GM23338 (cell line): ENCODE results near the gene LHX5. TPM values are rescaled to one million over a fixed set of nuclear protein-coding genes. Genes with fewer than 3 reads are reported as not detected.

Experiments
- ATAC-seq: fragments of 200-7000 bp; cut with Tn5 transposase; 3 replicates; pipeline ENCODE4 v1.9.1; 2020
- DNase-seq: peaks from one replicate; pipeline ENCODE4 v3.0.0-alpha.2; 2015; ENCODE audit warnings: low spot score
- H2AFZ ChIP-seq: fragments of 200-600 bp; sonication (generic); 2 replicates; pipeline ENCODE4 v1.8.0; 2016; ENCODE audit warnings: antibody characterized with exemption, mild to moderate bottlenecking, moderate library complexity
- H3F3A ChIP-seq: fragments of 200-600 bp; sonication (generic); replicated peaks from 2 replicates; pipeline ENCODE4 v1.8.0; 2017; ENCODE audit warnings: antibody characterized with exemption, mixed run types, low read depth
- H3K27ac ChIP-seq: fragments of 200-600 bp; sonication (generic); 2 replicates; pipeline ENCODE4 v1.6.1; 2016; ENCODE audit warnings: low read depth
- H3K27me3 ChIP-seq: fragments of 200-600 bp; sonication (generic); 2 replicates; pipeline ENCODE4 v1.8.0; 2016; ENCODE audit warnings: mild to moderate bottlenecking, mixed run types, moderate library complexity; ENCODE audit not compliant: insufficient read depth
- H3K36me3 ChIP-seq: fragments of 200-600 bp; sonication (generic); 2 replicates; pipeline ENCODE4 v1.8.0; 2016; ENCODE audit warnings: mild to moderate bottlenecking; ENCODE audit not compliant: insufficient read depth
- H3K4me1 ChIP-seq: fragments of 200-600 bp; sonication (generic); 2 replicates; pipeline ENCODE4 v1.8.0; 2016; ENCODE audit warnings: mild to moderate bottlenecking, moderate library complexity; ENCODE audit not compliant: insufficient read depth
- H3K4me2 ChIP-seq: fragments of 200-600 bp; sonication (generic); 2 replicates; pipeline ENCODE4 v1.7.1; 2017; ENCODE audit warnings: mixed run types
- H3K4me3 ChIP-seq: fragments of 200-600 bp; sonication (generic); 2 replicates; pipeline ENCODE4 v1.6.1; 2016; ENCODE audit warnings: mixed run types
- H3K79me2 ChIP-seq: fragments of 200-600 bp; sonication (generic); replicated peaks from 2 replicates; pipeline ENCODE4 v1.8.0; 2017; ENCODE audit warnings: mild to moderate bottlenecking; ENCODE audit not compliant: insufficient read depth
- H3K9me2 ChIP-seq: fragments of 200-600 bp; sonication (generic); 2 replicates; pipeline ENCODE4 v1.8.0; 2017; ENCODE audit not compliant: insufficient read depth
- H4K20me1 ChIP-seq: fragments of 200-600 bp; sonication (generic); replicated peaks from 2 replicates; pipeline ENCODE4 v1.8.0; 2017; ENCODE audit warnings: mild to moderate bottlenecking; ENCODE audit not compliant: insufficient read depth
- H3K27ac Mint-ChIP-seq: 2 replicates; pipeline ENCODE4 v1.8.0; 2020; ENCODE audit warnings: inconsistent platforms, mild to moderate bottlenecking, moderate library complexity, mixed read lengths
- H3K27me3 Mint-ChIP-seq: 3 replicates; pipeline ENCODE4 v1.8.0; 2022; ENCODE audit warnings: low read depth, mild to moderate bottlenecking, moderate library complexity, mixed read lengths, inconsistent platforms; ENCODE audit not compliant: insufficient read depth, poor library complexity
- H3K36me3 Mint-ChIP-seq: 3 replicates; pipeline ENCODE4 v1.8.0; 2021; ENCODE audit warnings: low read depth, mild to moderate bottlenecking, inconsistent platforms, moderate library complexity, mixed read lengths
- H3K4me1 Mint-ChIP-seq: 3 replicates; pipeline ENCODE4 v1.8.0; 2020; ENCODE audit warnings: mild to moderate bottlenecking, inconsistent platforms, mixed read lengths
- H3K4me3 Mint-ChIP-seq: 3 replicates; pipeline ENCODE4 v1.8.0; 2021; ENCODE audit warnings: moderate library complexity, mild to moderate bottlenecking, inconsistent platforms, mixed read lengths
- H3K9me3 Mint-ChIP-seq: 3 replicates; pipeline ENCODE4 v1.8.0; 2020; ENCODE audit warnings: moderate library complexity, mild to moderate bottlenecking, inconsistent platforms, mixed read lengths
- CREB1 ChIP-seq: fragments of 250-450 bp; sonication (Bioruptor Pico); IDR thresholded peaks from 2 replicates; pipeline ENCODE4 v1.5.0; 2020; ENCODE audit warnings: low read depth, mild to moderate bottlenecking, moderate library complexity
- EZH2 ChIP-seq: fragments of 200-600 bp; sonication (generic); IDR thresholded peaks from one replicate; pipeline ENCODE4 v1.8.0; 2017; ENCODE audit warnings: antibody characterized with exemption, mild to moderate bottlenecking, low read depth; ENCODE audit not compliant: unreplicated experiment
- EZH2phosphoT487 ChIP-seq: fragments of 200-600 bp; sonication (generic); IDR thresholded peaks from one replicate; pipeline ENCODE4 v1.8.1; 2018; ENCODE audit warnings: antibody characterized with exemption; ENCODE audit not compliant: unreplicated experiment
- JUNB ChIP-seq: IDR thresholded peaks from one replicate; pipeline ENCODE4 v1.6.1; 2016; ENCODE audit warnings: antibody characterized with exemption; ENCODE audit not compliant: unreplicated experiment
- NANOG ChIP-seq: IDR thresholded peaks from 2 replicates; pipeline ENCODE4 v1.6.1; 2016; ENCODE audit warnings: antibody characterized with exemption, borderline replicate concordance
- STAT1 ChIP-seq: IDR thresholded peaks from one replicate; pipeline ENCODE4 v1.6.1; 2016; ENCODE audit warnings: antibody characterized with exemption; ENCODE audit not compliant: unreplicated experiment
- polyA plus RNA-seq: library from polyadenylated mRNA; unstranded; fragments of >200 nt; fragmentation: Nextera tagmentation; extraction: Ambion mirVana; gene quantifications from 2 replicates; pipeline ENCODE4 v1.2.1, GENCODE V29; 2016
- total RNA-seq: library from RNA; depleted of rRNA; stranded (reverse); fragments of >200 nt; shearing (Covaris generic); gene quantifications from 2 replicates; pipeline ENCODE4 v1.2.3, GENCODE V29; 2014
- TF ChIP-seq, protein P1 (sequence below), 2 experiments: fragments of 200-600 bp in 1 of 2; sonication (generic) in 1 of 2; conservative IDR thresholded peaks; 2 replicates each; pipeline versions ENCODE4 v1.5.1 to v1.6.1; 2016 to 2017; ENCODE audit warnings: antibody characterized with exemption in 2 of 2, low read depth in 2 of 2, mild to moderate bottlenecking in 2 of 2, moderate library complexity in 1 of 2
- TF ChIP-seq, protein P2 (sequence below): IDR thresholded peaks from 2 replicates; pipeline ENCODE4 v1.6.1; 2016; ENCODE audit warnings: antibody characterized with exemption

The LHX5 gene
- total and polyA plus RNA-seq, 2 experiments from 2014 or later = 0.18 TPM; not detected in 1

DNA sequence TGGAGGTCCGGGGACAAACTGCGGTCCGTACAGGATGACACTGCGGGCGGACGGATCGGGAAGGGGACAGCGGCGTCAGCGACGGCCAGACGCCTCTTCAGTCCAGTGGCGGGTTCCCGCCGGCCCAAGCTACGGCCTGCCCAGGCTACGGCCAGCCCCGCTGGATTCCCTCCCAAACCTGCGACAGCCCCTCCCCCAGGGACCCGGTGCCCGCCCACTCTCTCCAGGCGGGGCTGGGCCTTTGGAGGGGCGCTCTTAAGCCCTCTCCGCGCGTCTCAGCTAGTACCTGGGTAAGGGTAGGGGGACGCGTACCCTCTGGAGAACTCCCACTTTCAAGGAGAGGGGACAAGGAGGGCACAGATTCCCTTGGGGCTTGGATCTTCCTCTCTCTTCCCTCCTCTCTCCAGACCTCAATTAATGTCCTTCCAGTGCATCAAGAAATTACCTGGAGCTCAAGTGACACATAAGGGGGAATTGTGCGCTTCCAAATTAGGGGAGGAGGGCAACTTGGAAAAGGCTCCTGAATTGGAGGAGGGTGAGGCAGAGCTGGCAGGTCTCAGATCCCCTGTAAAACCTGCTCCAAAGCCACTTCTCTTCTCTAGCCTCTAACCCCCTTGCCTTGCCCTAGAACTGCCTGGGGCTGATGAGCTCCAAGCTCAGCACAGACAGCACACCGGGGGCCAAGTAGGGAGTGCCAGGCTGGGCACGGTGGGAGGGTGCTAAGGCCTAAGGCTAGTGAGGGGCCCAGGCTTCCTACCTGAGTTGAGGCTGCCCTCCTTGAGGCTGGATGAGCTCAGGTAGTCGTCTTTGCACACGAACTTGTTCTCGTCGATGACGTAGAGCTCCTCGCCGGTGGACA, 3.1 kb downstream of the LHX5 start:
- H3K27ac ChIP-seq = no peak overlapping the region
- peak; percentile 69 for DNase-seq

DNA sequence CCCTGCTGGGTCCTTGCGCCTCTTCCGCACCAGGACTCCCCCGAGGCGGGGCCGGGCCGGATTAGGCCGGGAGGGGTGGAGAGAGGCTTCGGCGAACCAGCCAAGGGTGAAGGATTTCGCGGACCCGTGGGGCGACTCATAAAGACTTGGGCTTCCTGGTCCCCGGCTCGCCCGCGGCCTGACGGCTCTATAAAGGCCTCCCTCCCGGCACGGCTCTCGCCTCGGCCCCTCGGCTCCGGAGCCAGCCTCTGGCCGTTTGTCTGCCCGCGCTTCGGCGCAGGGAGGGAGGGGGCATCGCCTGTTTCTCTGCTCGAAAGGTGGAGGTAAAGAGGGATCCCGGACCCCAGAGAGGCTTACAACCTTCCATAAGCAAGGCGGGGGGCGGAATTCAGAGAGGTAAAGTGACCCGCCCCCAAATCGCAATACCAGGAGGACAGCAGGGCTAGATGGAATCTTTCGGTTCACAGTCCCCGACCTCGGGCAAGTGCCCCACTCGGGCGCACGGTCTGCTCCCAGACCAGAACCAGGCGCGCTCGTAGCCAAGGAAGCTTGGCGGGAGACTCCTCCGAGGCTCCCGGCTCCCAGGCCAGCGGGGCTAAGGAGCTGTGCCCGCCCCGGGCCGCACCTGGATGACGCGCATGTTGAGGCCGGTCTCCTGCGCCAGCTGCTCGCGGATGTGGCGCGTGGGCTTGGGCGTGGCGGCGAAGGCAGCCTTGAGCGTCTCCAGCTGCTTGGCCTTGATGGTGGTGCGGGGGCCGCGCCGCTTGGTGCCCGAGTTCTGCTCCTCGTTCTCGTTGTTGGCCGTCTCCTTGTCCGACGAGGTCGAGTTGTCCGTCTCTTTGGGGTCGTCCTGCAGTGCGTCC, 3.9 kb downstream of the LHX5 start:
- Histone ChIP-seq H4K20me1 (peaks cover 6% of the 10 kb centered on the region; the same call in 1 of the 2 replicates), H3K27me3 (peaks cover 100% of the 10 kb centered on the region), H3F3A (peaks cover 26% of the 10 kb centered on the region), H3K27ac (no peak overlapping the region), H2AFZ (peak overlapping the region; percentile 81), H3K4me2 (peak overlapping the region; percentile 85), H3K79me2 (no peaks in the 10 kb centered on the region), H3K36me3 (no peaks in the 10 kb centered on the region), H3K4me1 (peaks cover 58% of the 10 kb centered on the region), H3K9me2 (no peaks in the 10 kb centered on the region), H3K4me3 (peak overlapping the region; percentile 58)
- Mint-ChIP-seq H3K27me3 (peaks cover 98% of the 10 kb centered on the region), H3K4me1 (peaks cover 50% of the 10 kb centered on the region), H3K9me3 (0 out of 3 replicates have a peak, but pooled peaks cover 3% of the 10 kb centered on the region), H3K27ac (no peak overlapping the region), H3K36me3 (no peaks in the 10 kb centered on the region; the same call in 2 of the 3 replicates), H3K4me3 (peak overlapping the region; percentile 70)
- ATAC-seq (peak; percentile 0; the same call in 2 of the 3 replicates), DNase-seq (peak; percentile 54)
- TF ChIP-seq EZH2phosphoT487 (peak; percentile 37), CREB1 (CRISPR knock-in tag) (0 out of 2 replicates have a peak, but pooled peaks have one; percentile 40), EZH2 (peak; percentile 88), NANOG (no peak)

More for the DNA sequence above, 3.1 kb downstream of the LHX5 start:
- Mint-ChIP-seq H3K27me3 (peaks cover 98% of the 10 kb centered on the region), H3K36me3 (no peaks in the 10 kb centered on the region; the same call in 2 of the 3 replicates), H3K4me1 (peaks cover 55% of the 10 kb centered on the region), H3K9me3 (0 out of 3 replicates have a peak, but pooled peaks cover 3% of the 10 kb centered on the region), H3K27ac (no peak overlapping the region), H3K4me3 (peak overlapping the region; percentile 59)
- peak overlapping the region; percentile 58 for H3K4me3 ChIP-seq
- H3K27me3 ChIP-seq = peaks cover 100% of the 10 kb centered on the region
- H3K9me2 ChIP-seq = no peaks in the 10 kb centered on the region
- peaks cover 6% of the 10 kb centered on the region; the same call in 1 of the 2 replicates for H4K20me1 ChIP-seq
- H2AFZ ChIP-seq = peak overlapping the region; percentile 81
- peak overlapping the region; percentile 85 for H3K4me2 ChIP-seq
- TF ChIP-seq, protein P1, sequence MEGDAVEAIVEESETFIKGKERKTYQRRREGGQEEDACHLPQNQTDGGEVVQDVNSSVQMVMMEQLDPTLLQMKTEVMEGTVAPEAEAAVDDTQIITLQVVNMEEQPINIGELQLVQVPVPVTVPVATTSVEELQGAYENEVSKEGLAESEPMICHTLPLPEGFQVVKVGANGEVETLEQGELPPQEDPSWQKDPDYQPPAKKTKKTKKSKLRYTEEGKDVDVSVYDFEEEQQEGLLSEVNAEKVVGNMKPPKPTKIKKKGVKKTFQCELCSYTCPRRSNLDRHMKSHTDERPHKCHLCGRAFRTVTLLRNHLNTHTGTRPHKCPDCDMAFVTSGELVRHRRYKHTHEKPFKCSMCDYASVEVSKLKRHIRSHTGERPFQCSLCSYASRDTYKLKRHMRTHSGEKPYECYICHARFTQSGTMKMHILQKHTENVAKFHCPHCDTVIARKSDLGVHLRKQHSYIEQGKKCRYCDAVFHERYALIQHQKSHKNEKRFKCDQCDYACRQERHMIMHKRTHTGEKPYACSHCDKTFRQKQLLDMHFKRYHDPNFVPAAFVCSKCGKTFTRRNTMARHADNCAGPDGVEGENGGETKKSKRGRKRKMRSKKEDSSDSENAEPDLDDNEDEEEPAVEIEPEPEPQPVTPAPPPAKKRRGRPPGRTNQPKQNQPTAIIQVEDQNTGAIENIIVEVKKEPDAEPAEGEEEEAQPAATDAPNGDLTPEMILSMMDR (conservative IDR thresholded peaks at IDR 0.05; ENCODE audit: low read depth in 2 of 2) = no peak
- no peak for TF ChIP-seq JUNB
- TF ChIP-seq CREB1 (CRISPR knock-in tag) = peak; percentile 43; the same call in 1 of the 2 replicates
- peak; percentile 89 for TF ChIP-seq EZH2
- TF ChIP-seq, protein P2, sequence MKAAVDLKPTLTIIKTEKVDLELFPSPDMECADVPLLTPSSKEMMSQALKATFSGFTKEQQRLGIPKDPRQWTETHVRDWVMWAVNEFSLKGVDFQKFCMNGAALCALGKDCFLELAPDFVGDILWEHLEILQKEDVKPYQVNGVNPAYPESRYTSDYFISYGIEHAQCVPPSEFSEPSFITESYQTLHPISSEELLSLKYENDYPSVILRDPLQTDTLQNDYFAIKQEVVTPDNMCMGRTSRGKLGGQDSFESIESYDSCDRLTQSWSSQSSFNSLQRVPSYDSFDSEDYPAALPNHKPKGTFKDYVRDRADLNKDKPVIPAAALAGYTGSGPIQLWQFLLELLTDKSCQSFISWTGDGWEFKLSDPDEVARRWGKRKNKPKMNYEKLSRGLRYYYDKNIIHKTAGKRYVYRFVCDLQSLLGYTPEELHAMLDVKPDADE = no peak
- no peak for TF ChIP-seq STAT1
- peak; percentile 3 for TF ChIP-seq EZH2phosphoT487
- TF ChIP-seq NANOG = no peak
- H3K79me2 ChIP-seq = no peaks in the 10 kb centered on the region
- ATAC-seq = peak; percentile 8
- no peaks in the 10 kb centered on the region for H3K36me3 ChIP-seq
- peaks cover 64% of the 10 kb centered on the region for H3K4me1 ChIP-seq
- H3F3A ChIP-seq = peaks cover 34% of the 10 kb centered on the region
